ENCODE data around the gene GMCL1. TPM values are rescaled to one million over a fixed set of nuclear protein-coding genes. Genes with fewer than 3 reads are reported as not detected.

GMCL1 gene
- total RNA-seq, 1 experiment from 2014 or later: 13.2 TPM

- POLR2A ChIA-PET: interaction anchor here (0.7 kb wide), 1 partner anchor 12 kb away, joined by 6 read pairs; the partner anchor contains the start of gene MXD1
- no peaks in the 10 kb centered on the region for H3K9me3 ChIP-seq (ENCODE audit: control insufficient read depth, insufficient read depth, low read depth, low read length)
- in situ Hi-C loops (cut with HindIII; ENCODE audit: low pct_unique_long_range_greater_than_20kb, low sequenced_read_pairs) (no loop called here), intact Hi-C loops (cut with micrococcal nuclease; ENCODE audit: unreplicated experiment) (no loop called here)
- no peak overlapping the region for H3K27ac ChIP-seq (ENCODE audit: low read length)
- no peaks in the 10 kb centered on the region for H3K4me1 ChIP-seq (ENCODE audit: control insufficient read depth, insufficient read depth, low read length)
- TF ChIP-seq TCF7L2 (IDR thresholded peaks at IDR 0.05; ENCODE audit: low read depth, low read length) (no peak), POLR2AphosphoS5 (IDR thresholded peaks at IDR 0.05; ENCODE audit: low read depth, low read length) (no peak), CTCF (IDR thresholded peaks at IDR 0.05) (no peak), SIN3A (IDR thresholded peaks at IDR 0.05; ENCODE audit: borderline replicate concordance, insufficient read depth, low read depth, low read length) (no peak)
- TF ChIP-seq, protein P1, sequence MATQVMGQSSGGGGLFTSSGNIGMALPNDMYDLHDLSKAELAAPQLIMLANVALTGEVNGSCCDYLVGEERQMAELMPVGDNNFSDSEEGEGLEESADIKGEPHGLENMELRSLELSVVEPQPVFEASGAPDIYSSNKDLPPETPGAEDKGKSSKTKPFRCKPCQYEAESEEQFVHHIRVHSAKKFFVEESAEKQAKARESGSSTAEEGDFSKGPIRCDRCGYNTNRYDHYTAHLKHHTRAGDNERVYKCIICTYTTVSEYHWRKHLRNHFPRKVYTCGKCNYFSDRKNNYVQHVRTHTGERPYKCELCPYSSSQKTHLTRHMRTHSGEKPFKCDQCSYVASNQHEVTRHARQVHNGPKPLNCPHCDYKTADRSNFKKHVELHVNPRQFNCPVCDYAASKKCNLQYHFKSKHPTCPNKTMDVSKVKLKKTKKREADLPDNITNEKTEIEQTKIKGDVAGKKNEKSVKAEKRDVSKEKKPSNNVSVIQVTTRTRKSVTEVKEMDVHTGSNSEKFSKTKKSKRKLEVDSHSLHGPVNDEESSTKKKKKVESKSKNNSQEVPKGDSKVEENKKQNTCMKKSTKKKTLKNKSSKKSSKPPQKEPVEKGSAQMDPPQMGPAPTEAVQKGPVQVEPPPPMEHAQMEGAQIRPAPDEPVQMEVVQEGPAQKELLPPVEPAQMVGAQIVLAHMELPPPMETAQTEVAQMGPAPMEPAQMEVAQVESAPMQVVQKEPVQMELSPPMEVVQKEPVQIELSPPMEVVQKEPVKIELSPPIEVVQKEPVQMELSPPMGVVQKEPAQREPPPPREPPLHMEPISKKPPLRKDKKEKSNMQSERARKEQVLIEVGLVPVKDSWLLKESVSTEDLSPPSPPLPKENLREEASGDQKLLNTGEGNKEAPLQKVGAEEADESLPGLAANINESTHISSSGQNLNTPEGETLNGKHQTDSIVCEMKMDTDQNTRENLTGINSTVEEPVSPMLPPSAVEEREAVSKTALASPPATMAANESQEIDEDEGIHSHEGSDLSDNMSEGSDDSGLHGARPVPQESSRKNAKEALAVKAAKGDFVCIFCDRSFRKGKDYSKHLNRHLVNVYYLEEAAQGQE (IDR thresholded peaks at IDR 0.05; ENCODE audit: insufficient read depth in 1 of 2, low read depth in 2 of 2, low read length in 1 of 2): no peak
- DNase-seq (ENCODE audit: low read depth, low spot score) (no peak), ATAC-seq (no peak)
- peaks cover 44% of the 10 kb centered on the region for H3K36me3 ChIP-seq (ENCODE audit: control insufficient read depth, insufficient read depth, low read length)
- no peaks in the 10 kb centered on the region for H3K27me3 ChIP-seq (ENCODE audit: control insufficient read depth, insufficient read depth, low read length)
- no peak overlapping the region for H3K4me3 ChIP-seq (ENCODE audit: low read depth in 2 of 2, low read length in 2 of 2)
- CTCF ChIA-PET: interaction anchor here (1.2 kb wide), 1 partner anchor 178 kb away, joined by 5 read pairs; no protein-coding TSS in a partner anchor
- BruUV-seq (replicated peaks): no TSS peak
Observed at GRCh38 chr2:69902213-69902922, 72.9 kb downstream of the GMCL1 start.

DNA sequence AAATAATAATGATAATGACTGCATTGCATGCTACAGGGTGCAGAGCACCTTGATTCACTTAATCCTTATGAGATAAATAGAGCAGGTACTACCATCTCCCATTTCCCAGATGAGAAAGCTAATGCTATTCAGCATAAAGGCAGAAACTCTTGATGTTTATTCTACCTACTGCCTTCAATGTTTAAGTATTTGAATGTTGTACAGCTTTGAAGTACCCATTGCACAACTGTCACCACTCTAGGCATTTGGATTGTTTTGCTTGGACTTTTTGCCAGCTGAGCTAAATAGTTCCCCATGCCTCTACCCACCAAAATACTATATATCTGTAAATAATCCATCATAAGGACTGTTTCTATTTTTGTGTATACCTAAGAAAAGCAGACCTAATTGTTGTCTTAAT, 77.8 kb downstream of the GMCL1 start:
- H3K27me3 ChIP-seq (ENCODE audit: control insufficient read depth, insufficient read depth, low read length): no peaks in the 10 kb centered on the region
- no peak overlapping the region for H3K4me3 ChIP-seq (ENCODE audit: low read depth in 2 of 2, low read length in 2 of 2)
- CTCF ChIA-PET: no interaction called here
- peaks cover 31% of the 10 kb centered on the region for H3K36me3 ChIP-seq (ENCODE audit: control insufficient read depth, insufficient read depth, low read length)
- no TSS peak for BruUV-seq (replicated peaks)
- DNase-seq (ENCODE audit: low read depth, low spot score) (no peak), ATAC-seq (no peak)
- in situ Hi-C loops (cut with HindIII; ENCODE audit: low pct_unique_long_range_greater_than_20kb, low sequenced_read_pairs): no loop called here
- H3K9me3 ChIP-seq (ENCODE audit: control insufficient read depth, insufficient read depth, low read depth, low read length): no peaks in the 10 kb centered on the region
- H3K4me1 ChIP-seq (ENCODE audit: control insufficient read depth, insufficient read depth, low read length): no peaks in the 10 kb centered on the region
- TF ChIP-seq CTCF (IDR thresholded peaks at IDR 0.05) (no peak), POLR2AphosphoS5 (IDR thresholded peaks at IDR 0.05; ENCODE audit: low read depth, low read length) (no peak), TCF7L2 (IDR thresholded peaks at IDR 0.05; ENCODE audit: low read depth, low read length) (no peak)
- TF ChIP-seq, protein P1 (IDR thresholded peaks at IDR 0.05; ENCODE audit: insufficient read depth in 1 of 2, low read depth in 2 of 2, low read length in 1 of 2): no peak
- intact Hi-C loops (cut with micrococcal nuclease; ENCODE audit: unreplicated experiment): no loop called here
- H3K27ac ChIP-seq (ENCODE audit: low read length): no peak overlapping the region
- POLR2A ChIA-PET: interaction anchor here (0.6 kb wide), 2 partner anchors 13 to 214 kb away, joined by 4 to 6 read pairs; no protein-coding TSS in a partner anchor

Measured in Panc1 (cell line).